Adrenal gland (tissue), 12 donors: ENCODE measurements around the gene RIPOR1. TPM values are rescaled to one million over a fixed set of nuclear protein-coding genes. Genes with fewer than 3 reads are reported as not detected.

ENCODE experiments used
- DNase-seq, 7 donors: peaks; one replicate each; pipeline ENCODE4 v3.0.0-alpha.2; 2019 to 2020
- H3K27ac ChIP-seq, 5 donors: fragments of 200-600 bp; sonication (generic) in 4 of 5; 1 replicate in 3 of 5; 2 replicates in 2 of 5; pipeline versions ENCODE4 v1.5.1 to v1.8.0; 2016 to 2020; ENCODE audit warnings: mild to moderate bottlenecking in 1 of 5
- H3K27me3 ChIP-seq: fragments of 200-600 bp; 2 replicates; pipeline ENCODE4 v1.8.0; 2021
- H3K36me3 ChIP-seq, 2 donors: fragments of 200-600 bp; replicated peaks in 1 of 2; 1 replicate in 1 of 2; 2 replicates in 1 of 2; pipeline versions ENCODE4 v1.5.1 to v1.8.0; 2018 to 2022
- H3K4me1 ChIP-seq, 2 donors: fragments of 200-600 bp; replicated peaks in 1 of 2; 1 replicate in 1 of 2; 2 replicates in 1 of 2; pipeline versions ENCODE4 v1.5.1 to v1.8.0; 2018 to 2021
- H3K4me3 ChIP-seq, 4 donors: fragments of 200-600 bp; sonication (generic) in 3 of 4; one replicate each; pipeline ENCODE4 v1.5.1; 2016 to 2018
- H3K9me3 ChIP-seq, 3 donors: fragments of 200-600 bp; sonication (generic) in 1 of 3; replicated peaks in 1 of 3; 1 replicate in 2 of 3; 2 replicates in 1 of 3; pipeline versions ENCODE4 v1.5.1 to v1.8.0; 2016 to 2021
- POLR2A ChIP-seq, 2 donors: fragments of 450-650 bp; IDR thresholded peaks; one replicate each; pipeline ENCODE4 v1.6.1; 2017; ENCODE audit warnings: antibody characterized with exemption in 2 of 2, mild to moderate bottlenecking in 2 of 2, moderate library complexity in 1 of 2
- WGBS, 4 donors: extraction: QIAGEN DNeasy Blood & Tissue Kit in 2 of 4; methylation state at CpG; one replicate each; pipeline versions ENCODE4 v1.1.5 to v1.1.7; 2013 to 2017; 5-methylcytosine and 5-hydroxymethylcytosine counted together
- intact Hi-C, 2 donors: fragments of 100-400 bp; cut with DNase I; formaldehyde crosslinking; loops; one replicate each; pipeline versions ENCODE4 v1.14.1 to v1.15.0; 2022 to 2023
- polyA plus RNA-seq, 3 donors: library from polyadenylated mRNA; stranded (reverse); fragments of 200-250 nt in 2 of 3; fragments of 350-450 nt in 1 of 3; fragmentation: Illumina TruSeq in 1 of 3; extraction: RNeasy Lipid Tissue Mini Kit (QIAGEN cat#74804) in 1 of 3; gene quantifications; one replicate each; pipeline ENCODE4 v1.2.3, GENCODE V29; 2013 to 2014
- total RNA-seq, 9 donors: library from RNA; depleted of rRNA in 4 of 9; stranded (reverse); fragments of >200 nt in 4 of 9; fragments of 120-200 nt in 1 of 9; fragmentation: NEBNext Ultra II Directional in 1 of 9; extraction: Animal tissue kit (Norgen Biotek cat#: 25700) in 1 of 9; gene quantifications; one replicate each; pipeline versions ENCODE4 v1.1.0 to v1.2.4, GENCODE V29; 2013 to 2023
- TF ChIP-seq, protein P1 (sequence below), 6 experiments: fragments of 450-650 bp in 4 of 6; fragments of 200-600 bp in 2 of 6; sonication (generic) in 1 of 6; IDR thresholded peaks; 1 replicate in 5 of 6; 2 replicates in 1 of 6; pipeline versions ENCODE4 v1.5.1 to v1.8.0; 2016 to 2021; ENCODE audit warnings: antibody characterized with exemption in 6 of 6, mild to moderate bottlenecking in 2 of 6, moderate library complexity in 1 of 6
- donor health status: healthy with polysubstance abuse.
- donor health status: Bipolar disorder and iron deficiency.
- donor health status: DM: yes; HTN: yes; CAD: no.
- donor health status: DM: no; HTN: no; CAD: no.
- donor health status: DM: no; HTN: no; CAD: no.
- donor health status: DM: yes; HTN: yes; CAD: no.

Gene RIPOR1
- total and polyA plus RNA-seq, 12 donors, result 8.1 to 168 (median 57.7) TPM

GRCh38 chr16:67561501-67561823 is 32.8 kb downstream of the RIPOR1 start:
- WGBS, 4 donors, result 3 to 28% (median 5%) methylated on average over 2 to 8 of the region's 8 CpGs
- Histone ChIP-seq H3K4me3 (peak overlapping the region in 3 of 4 donors; percentile 13 to 99 (median 38)), H3K27ac (peak overlapping the region; percentile 17 to 99 (median 99)), H3K9me3 (no peaks in the 10 kb centered on the region), H3K27me3 (no peaks in the 10 kb centered on the region), H3K36me3 (no peaks in the 10 kb centered on the region), H3K4me1 (peaks cover 6 to 21% of the 10 kb centered on the region in 2 donors)
- no peak for TF ChIP-seq POLR2A (IDR thresholded peaks at IDR 0.05)
- TF ChIP-seq, protein P1, sequence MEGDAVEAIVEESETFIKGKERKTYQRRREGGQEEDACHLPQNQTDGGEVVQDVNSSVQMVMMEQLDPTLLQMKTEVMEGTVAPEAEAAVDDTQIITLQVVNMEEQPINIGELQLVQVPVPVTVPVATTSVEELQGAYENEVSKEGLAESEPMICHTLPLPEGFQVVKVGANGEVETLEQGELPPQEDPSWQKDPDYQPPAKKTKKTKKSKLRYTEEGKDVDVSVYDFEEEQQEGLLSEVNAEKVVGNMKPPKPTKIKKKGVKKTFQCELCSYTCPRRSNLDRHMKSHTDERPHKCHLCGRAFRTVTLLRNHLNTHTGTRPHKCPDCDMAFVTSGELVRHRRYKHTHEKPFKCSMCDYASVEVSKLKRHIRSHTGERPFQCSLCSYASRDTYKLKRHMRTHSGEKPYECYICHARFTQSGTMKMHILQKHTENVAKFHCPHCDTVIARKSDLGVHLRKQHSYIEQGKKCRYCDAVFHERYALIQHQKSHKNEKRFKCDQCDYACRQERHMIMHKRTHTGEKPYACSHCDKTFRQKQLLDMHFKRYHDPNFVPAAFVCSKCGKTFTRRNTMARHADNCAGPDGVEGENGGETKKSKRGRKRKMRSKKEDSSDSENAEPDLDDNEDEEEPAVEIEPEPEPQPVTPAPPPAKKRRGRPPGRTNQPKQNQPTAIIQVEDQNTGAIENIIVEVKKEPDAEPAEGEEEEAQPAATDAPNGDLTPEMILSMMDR (IDR thresholded peaks at IDR 0.05), result peak in 1 of 6 experiments; percentile 5
- DNase-seq, result peak in 2 of 7 donors; percentile 17 to 32
- intact Hi-C loops, result loop anchor here (5.0 kb wide), 1 partner anchor 101 kb away; the partner anchor contains the start of genes ACD (in 2 of the 2) and PARD6A (in 2 of the 2)

GRCh38 chr16:67561824-67562525 is 33.3 kb downstream of the RIPOR1 start:
- Histone ChIP-seq H3K4me3 (peak overlapping the region in 3 of 4 donors; percentile 13 to 99 (median 85)), H3K27ac (peak overlapping the region; percentile 73 to 99 (median 99)), H3K36me3 (no peaks in the 10 kb centered on the region), H3K4me1 (peaks cover 6 to 21% of the 10 kb centered on the region in 2 donors), H3K9me3 (no peaks in the 10 kb centered on the region), H3K27me3 (no peaks in the 10 kb centered on the region)
- DNase-seq, result peak; percentile 96 to 98 (median 97)
- 0 to 1% (median 0%) methylated on average over 32 to 76 of the region's 76 CpGs; no CpG with 5 or more reads in 1 of the 4 donors for WGBS, 4 donors
- TF ChIP-seq, protein P1 (IDR thresholded peaks at IDR 0.05), result no peak
- peak in 1 of 2 donors; percentile 74 for TF ChIP-seq POLR2A (IDR thresholded peaks at IDR 0.05)
- intact Hi-C loops, result loop anchor here (5.0 kb wide), 1 partner anchor 100 kb away; the partner anchor contains the start of genes ACD (in 2 of the 2) and PARD6A (in 2 of the 2)

DNA sequence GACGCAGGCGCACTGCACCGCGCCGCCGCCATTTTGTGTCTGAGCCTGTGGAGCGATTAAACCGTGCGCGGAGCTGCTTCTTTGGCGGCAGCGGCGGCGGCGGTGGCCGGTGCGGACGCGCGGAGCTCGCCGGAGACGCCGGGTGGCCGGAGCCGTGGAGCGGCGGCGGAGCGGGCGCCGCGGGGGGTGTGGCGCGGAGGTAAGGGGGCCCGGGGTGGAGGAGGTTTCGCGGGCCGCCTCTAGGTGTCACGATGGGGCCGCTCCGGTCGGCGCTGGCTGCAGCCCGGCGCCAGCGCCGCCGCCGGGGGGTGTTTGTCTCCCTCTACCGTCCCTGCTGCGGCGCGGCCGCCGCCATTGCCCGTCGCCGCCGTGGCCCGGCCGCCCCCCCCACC is 33.9 kb downstream of the RIPOR1 start, which contains the start of gene CTCF:
Gene CTCF, plus strand, starts transcription at position 1 of the 392 bp plus-strand sequence. CDS start 48,307 bp downstream, outside the sequence.
- H3K27me3 ChIP-seq, result no peaks in the 10 kb centered on the region
- TF ChIP-seq, protein P1 (IDR thresholded peaks at IDR 0.05), result peak in 3 of 6 experiments; percentile 62 to 84 (median 83)
- peak; percentile 7 to 42 for TF ChIP-seq POLR2A (IDR thresholded peaks at IDR 0.05)
- H3K27ac ChIP-seq, result peak within 1 kb of the TSS; percentile 92 to 99 (median 99)
- intact Hi-C loops, result loop anchor here (5.0 kb wide), 1 partner anchor 100 kb away; the partner anchor contains the start of genes ACD (in 2 of the 2) and PARD6A (in 2 of the 2)
- H3K36me3 ChIP-seq, result no peaks in the 10 kb centered on the region
- DNase-seq, result peak; percentile 78 to 88 (median 85)
- peak within 1 kb of the TSS; percentile 68 to 99 (median 90) for H3K4me3 ChIP-seq
- WGBS, 4 donors, result 0 to 1% methylated on average over 50 to 62 of the region's 62 CpGs; no CpG with 5 or more reads in 2 of the 4 donors
- peaks cover 6 to 21% of the 10 kb centered on the region in 2 donors for H3K4me1 ChIP-seq
- no peaks in the 10 kb centered on the region for H3K9me3 ChIP-seq
